ENCODE data around the gene STAG2.

STAG2 gene

GRCh38 chrX:123993904-123994635, 32.6 kb downstream of the STAG2 start:
- ChIA-PET POLR2A (no interaction called here), CTCF (interaction anchor here (1.0 kb wide), 1 partner anchor 161 kb away, joined by 3 read pairs; no protein-coding TSS in a partner anchor)
- no peak for TF ChIP-seq TARDBP (IDR thresholded peaks at IDR 0.05)
- no peak for TF ChIP-seq BHLHE40 (IDR thresholded peaks at IDR 0.05; ENCODE audit: borderline replicate concordance)
- TF ChIP-seq CTBP1 (IDR thresholded peaks at IDR 0.05; ENCODE audit: borderline replicate concordance), result no peak
- TF ChIP-seq ZNF384 (IDR thresholded peaks at IDR 0.05), result no peak
- no peak for TF ChIP-seq L3MBTL2 (conservative IDR thresholded peaks at IDR 0.05)
- no peak for DNase-seq (ENCODE audit: extremely low spot score)

GRCh38 chrX:123994730-123995129, 33.2 kb downstream of the STAG2 start:
- ChIA-PET POLR2A (no interaction called here), CTCF (interaction anchor here (0.6 kb wide), 1 partner anchor 114 kb away, joined by 3 read pairs; no protein-coding TSS in a partner anchor)
- TF ChIP-seq FOXK2 (IDR thresholded peaks at IDR 0.05) (no peak), ARNT (IDR thresholded peaks at IDR 0.05) (no peak), PKNOX1 (IDR thresholded peaks at IDR 0.05) (no peak), TARDBP (IDR thresholded peaks at IDR 0.05) (no peak), ELF4 (IDR thresholded peaks at IDR 0.05) (no peak), ZNF384 (IDR thresholded peaks at IDR 0.05) (no peak), BHLHE40 (IDR thresholded peaks at IDR 0.05; ENCODE audit: borderline replicate concordance) (no peak), SP1 (IDR thresholded peaks at IDR 0.05) (no peak), SUZ12 (IDR thresholded peaks at IDR 0.05) (no peak), HDGF (IDR thresholded peaks at IDR 0.05; ENCODE audit: borderline replicate concordance) (no peak), L3MBTL2 (conservative IDR thresholded peaks at IDR 0.05) (no peak), FOXA1 (IDR thresholded peaks at IDR 0.05) (no peak), LEF1 (IDR thresholded peaks at IDR 0.05; ENCODE audit: borderline replicate concordance) (no peak), FOXM1 (IDR thresholded peaks at IDR 0.05; ENCODE audit: borderline replicate concordance) (no peak), NFRKB (IDR thresholded peaks at IDR 0.05) (no peak), CTBP1 (IDR thresholded peaks at IDR 0.05; ENCODE audit: borderline replicate concordance) (no peak)
- no peak for DNase-seq (ENCODE audit: extremely low spot score)

- DNase-seq (ENCODE audit: extremely low spot score), result no peak
- no peak for TF ChIP-seq L3MBTL2 (conservative IDR thresholded peaks at IDR 0.05)
- no peak for TF ChIP-seq ZNF384 (IDR thresholded peaks at IDR 0.05)
- TF ChIP-seq BHLHE40 (IDR thresholded peaks at IDR 0.05; ENCODE audit: borderline replicate concordance), result no peak
- no peak for TF ChIP-seq TARDBP (IDR thresholded peaks at IDR 0.05)
- no peak for TF ChIP-seq FOXA1 (IDR thresholded peaks at IDR 0.05)
- no peak for TF ChIP-seq FOXK2 (IDR thresholded peaks at IDR 0.05)
Measured at GRCh38 chrX:124001581-124001980, 40.1 kb downstream of the STAG2 start.

GRCh38 chrX:124005228-124005627, 43.7 kb downstream of the STAG2 start:
- TF ChIP-seq FOXM1 (IDR thresholded peaks at IDR 0.05; ENCODE audit: borderline replicate concordance) (no peak), ELF4 (IDR thresholded peaks at IDR 0.05) (no peak), ZNF384 (IDR thresholded peaks at IDR 0.05) (no peak), PKNOX1 (IDR thresholded peaks at IDR 0.05) (no peak), HDGF (IDR thresholded peaks at IDR 0.05; ENCODE audit: borderline replicate concordance) (no peak), SP1 (IDR thresholded peaks at IDR 0.05) (no peak), NFRKB (IDR thresholded peaks at IDR 0.05) (no peak), L3MBTL2 (conservative IDR thresholded peaks at IDR 0.05) (no peak)
- ChIA-PET POLR2A (no interaction called here), CTCF (no interaction called here)
- no peak for DNase-seq (ENCODE audit: extremely low spot score)

More at GRCh38 chrX:124001581-124001980, 40.1 kb downstream of the STAG2 start:
- POLR2A ChIA-PET, result no interaction called here
- CTCF ChIA-PET, result no interaction called here

- CTCF ChIA-PET, result interaction anchor here (0.5 kb wide), 1 partner anchor 19 kb away, joined by 4 read pairs; no protein-coding TSS in a partner anchor
- POLR2A ChIA-PET, result no interaction called here
- TF ChIP-seq SUZ12 (IDR thresholded peaks at IDR 0.05), result no peak
- no peak for TF ChIP-seq SP1 (IDR thresholded peaks at IDR 0.05)
- no peak for TF ChIP-seq FOXK2 (IDR thresholded peaks at IDR 0.05)
- no peak for TF ChIP-seq TARDBP (IDR thresholded peaks at IDR 0.05)
- TF ChIP-seq CTBP1 (IDR thresholded peaks at IDR 0.05; ENCODE audit: borderline replicate concordance), result no peak
- no peak for TF ChIP-seq HDGF (IDR thresholded peaks at IDR 0.05; ENCODE audit: borderline replicate concordance)
- no peak for TF ChIP-seq ZNF384 (IDR thresholded peaks at IDR 0.05)
- TF ChIP-seq ELF4 (IDR thresholded peaks at IDR 0.05), result no peak
- no peak for TF ChIP-seq NFRKB (IDR thresholded peaks at IDR 0.05)
- TF ChIP-seq LEF1 (IDR thresholded peaks at IDR 0.05; ENCODE audit: borderline replicate concordance), result no peak
- TF ChIP-seq L3MBTL2 (conservative IDR thresholded peaks at IDR 0.05), result no peak
- no peak for TF ChIP-seq FOXM1 (IDR thresholded peaks at IDR 0.05; ENCODE audit: borderline replicate concordance)
- no peak for TF ChIP-seq BHLHE40 (IDR thresholded peaks at IDR 0.05; ENCODE audit: borderline replicate concordance)
- no peak for TF ChIP-seq ARNT (IDR thresholded peaks at IDR 0.05)
- no peak for DNase-seq (ENCODE audit: extremely low spot score)
Measured at GRCh38 chrX:124010157-124010556, 48.7 kb downstream of the STAG2 start.

GRCh38 chrX:124010566-124010965, 49.1 kb downstream of the STAG2 start:
- DNase-seq (ENCODE audit: extremely low spot score), result no peak
- CTCF ChIA-PET, result no interaction called here
- no peak for TF ChIP-seq TARDBP (IDR thresholded peaks at IDR 0.05)
- TF ChIP-seq ARNT (IDR thresholded peaks at IDR 0.05), result no peak
- POLR2A ChIA-PET, result no interaction called here

- DNase-seq (ENCODE audit: extremely low spot score), result no peak
- CTCF ChIA-PET, result no interaction called here
- POLR2A ChIA-PET, result no interaction called here
- TF ChIP-seq L3MBTL2 (conservative IDR thresholded peaks at IDR 0.05) (no peak), PKNOX1 (IDR thresholded peaks at IDR 0.05) (no peak), CTBP1 (IDR thresholded peaks at IDR 0.05; ENCODE audit: borderline replicate concordance) (no peak), BHLHE40 (IDR thresholded peaks at IDR 0.05; ENCODE audit: borderline replicate concordance) (no peak), SUZ12 (IDR thresholded peaks at IDR 0.05) (no peak), ARNT (IDR thresholded peaks at IDR 0.05) (no peak), SP1 (IDR thresholded peaks at IDR 0.05) (no peak), FOXK2 (IDR thresholded peaks at IDR 0.05) (no peak), ZNF384 (IDR thresholded peaks at IDR 0.05) (no peak), TARDBP (IDR thresholded peaks at IDR 0.05) (no peak), FOXM1 (IDR thresholded peaks at IDR 0.05; ENCODE audit: borderline replicate concordance) (no peak), ELF4 (IDR thresholded peaks at IDR 0.05) (no peak), HDGF (IDR thresholded peaks at IDR 0.05; ENCODE audit: borderline replicate concordance) (no peak), FOXA1 (IDR thresholded peaks at IDR 0.05) (no peak), NFRKB (IDR thresholded peaks at IDR 0.05) (no peak), LEF1 (IDR thresholded peaks at IDR 0.05; ENCODE audit: borderline replicate concordance) (no peak)
Measured at GRCh38 chrX:124015721-124016120, 54.2 kb downstream of the STAG2 start.

All from HEK293T (cell line).